Large intestine (tissue), 3 donors: ENCODE data around the gene ASGR1. TPM values are rescaled to one million over a fixed set of nuclear protein-coding genes. Genes with fewer than 3 reads are reported as not detected.
"Not testable (repeated sequence)": the region's sequence is repeated elsewhere in the genome, so short reads cannot be mapped to it uniquely, and the experiment has no call there.

ENCODE experiments used
- DNase-seq, 2 donors: peaks; one replicate each; pipeline versions ENCODE4 v3.0.0 to v3.0.0-alpha.2; 2013
- H3K27ac ChIP-seq: one replicate; pipeline ENCODE4 v1.5.1; 2013; ENCODE audit warnings: low read length
- H3K27me3 ChIP-seq: 2 replicates; pipeline ENCODE4 v1.6.1; 2013; ENCODE audit warnings: low read length; ENCODE audit not compliant: control insufficient read depth, insufficient read depth
- H3K36me3 ChIP-seq: 2 replicates; pipeline ENCODE4 v1.6.1; 2013; ENCODE audit warnings: low read length; ENCODE audit not compliant: control insufficient read depth, insufficient read depth
- H3K4me1 ChIP-seq: one replicate; pipeline ENCODE4 v1.6.1; 2013; ENCODE audit warnings: low read length; ENCODE audit not compliant: control insufficient read depth, insufficient read depth
- H3K4me3 ChIP-seq: one replicate; pipeline ENCODE4 v1.5.1; 2013; ENCODE audit warnings: low read length
- H3K9me3 ChIP-seq: one replicate; pipeline ENCODE4 v1.6.1; 2013; ENCODE audit warnings: mild to moderate bottlenecking, low read depth, low read length, moderate library complexity; ENCODE audit not compliant: control insufficient read depth
- WGBS: methylation state at CpG from one replicate; pipeline ENCODE4 v1.1.5; 2013; ENCODE audit warnings: low lambda C conversion rate; ENCODE audit not compliant: insufficient coverage; 5-methylcytosine and 5-hydroxymethylcytosine counted together
- polyA plus RNA-seq: library from polyadenylated mRNA; unstranded; fragments of 120-200 nt; gene quantifications from one replicate; pipeline ENCODE4 v1.2.1, GENCODE V29; 2013

The ASGR1 gene
- polyA plus RNA-seq, 1 donor = 5.7 TPM

GRCh38 chr17:7191069-7191468, 11.9 kb upstream of the ASGR1 start:
- Histone ChIP-seq H3K36me3 (peaks cover 11% of the 10 kb centered on the region), H3K4me1 (no peaks in the 10 kb centered on the region), H3K27me3 (no peaks in the 10 kb centered on the region), H3K27ac (no peak overlapping the region), H3K9me3 (no peaks in the 10 kb centered on the region), H3K4me3 (no peak overlapping the region)
- no peak for DNase-seq
- no CpG with 5 or more reads among the region's 12 CpGs for WGBS

- WGBS = no CpG with 5 or more reads among the region's 14 CpGs
- peaks cover 5% of the 10 kb centered on the region for H3K36me3 ChIP-seq
- H3K27ac ChIP-seq = no peak overlapping the region
- no peak for DNase-seq
- H3K4me1 ChIP-seq = no peaks in the 10 kb centered on the region
- no peaks in the 10 kb centered on the region for H3K27me3 ChIP-seq
- H3K9me3 ChIP-seq = no peaks in the 10 kb centered on the region
- H3K4me3 ChIP-seq = no peak overlapping the region
Observed at GRCh38 chr17:7190276-7190917, 11.2 kb upstream of the ASGR1 start.

- no peak for DNase-seq
- Histone ChIP-seq H3K36me3 (peaks cover 2% of the 10 kb centered on the region), H3K4me1 (peaks cover 6% of the 10 kb centered on the region), H3K27me3 (no peaks in the 10 kb centered on the region), H3K4me3 (no peak overlapping the region), H3K27ac (no peak overlapping the region), H3K9me3 (no peaks in the 10 kb centered on the region)
- WGBS = no CpG with 5 or more reads among the region's 7 CpGs
Observed at GRCh38 chr17:7186241-7186640, 7.1 kb upstream of the ASGR1 start.

- peaks cover 8% of the 10 kb centered on the region for H3K4me1 ChIP-seq
- no peaks in the 10 kb centered on the region for H3K36me3 ChIP-seq
- H3K4me3 ChIP-seq = no peak overlapping the region
- no peaks in the 10 kb centered on the region for H3K27me3 ChIP-seq
- H3K27ac ChIP-seq = no peak overlapping the region
- no peaks in the 10 kb centered on the region for H3K9me3 ChIP-seq
- WGBS = 100% methylated on average over 1 of the region's 6 CpGs
- DNase-seq = no peak
Observed at GRCh38 chr17:7184647-7185046, 5.5 kb upstream of the ASGR1 start.

- peak; percentile 76 to 84 for DNase-seq
- Histone ChIP-seq H3K27ac (no peak overlapping the region), H3K4me1 (peaks cover 13% of the 10 kb centered on the region), H3K4me3 (no peak overlapping the region), H3K27me3 (peaks cover 1% of the 10 kb centered on the region), H3K9me3 (no peaks in the 10 kb centered on the region), H3K36me3 (no peaks in the 10 kb centered on the region)
- WGBS = no CpG with 5 or more reads among the region's 14 CpGs
Observed at GRCh38 chr17:7184091-7184488, 4.9 kb upstream of the ASGR1 start.

- DNase-seq = no peak
- 50% methylated on average over 1 of the region's 7 CpGs for WGBS
- H3K27ac ChIP-seq = no peak overlapping the region
Observed at GRCh38 chr17:7183433-7184090, 4.4 kb upstream of the ASGR1 start.

GRCh38 chr17:7182101-7182500, 2.9 kb upstream of the ASGR1 start:
- H3K36me3 ChIP-seq, DNase-seq, H3K9me3 ChIP-seq, H3K27ac ChIP-seq, H3K4me3 ChIP-seq: not testable (repeated sequence)
- WGBS = no CpG with 5 or more reads among the region's 2 CpGs
- peaks cover 16% of the 10 kb centered on the region for H3K27me3 ChIP-seq
- peaks cover 31% of the 10 kb centered on the region for H3K4me1 ChIP-seq

More at GRCh38 chr17:7183433-7184090, 4.4 kb upstream of the ASGR1 start:
- no peaks in the 10 kb centered on the region for H3K36me3 ChIP-seq
- H3K27me3 ChIP-seq = peaks cover 3% of the 10 kb centered on the region
- no peaks in the 10 kb centered on the region for H3K9me3 ChIP-seq
- H3K4me1 ChIP-seq = peaks cover 18% of the 10 kb centered on the region
- H3K4me3 ChIP-seq = no peak overlapping the region

- Histone ChIP-seq H3K9me3 (peaks cover 14% of the 10 kb centered on the region), H3K4me3 (no peak overlapping the region), H3K27ac (no peak overlapping the region), H3K4me1 (peaks cover 32% of the 10 kb centered on the region), H3K27me3 (peaks cover 16% of the 10 kb centered on the region), H3K36me3 (no peaks in the 10 kb centered on the region)
- WGBS = no CpG with 5 or more reads among the region's 11 CpGs
- DNase-seq = no peak
Observed at GRCh38 chr17:7178973-7179316, 225 bp downstream of the ASGR1 start.

GRCh38 chr17:7177954-7178477, 1.2 kb downstream of the ASGR1 start:
- no CpG with 5 or more reads among the region's 18 CpGs for WGBS

GRCh38 chr17:7177191-7177953, 1.8 kb downstream of the ASGR1 start:
- H3K27ac ChIP-seq = no peak overlapping the region
- WGBS = no CpG with 5 or more reads among the region's 31 CpGs
- H3K9me3 ChIP-seq = peaks cover 18% of the 10 kb centered on the region
- peak in 1 of 2 donors; percentile 67 for DNase-seq
- H3K36me3 ChIP-seq = no peaks in the 10 kb centered on the region
- peaks cover 28% of the 10 kb centered on the region for H3K4me1 ChIP-seq
- H3K27me3 ChIP-seq = peaks cover 16% of the 10 kb centered on the region
- H3K4me3 ChIP-seq = peak overlapping the region; percentile 40

More at GRCh38 chr17:7177954-7178477, 1.2 kb downstream of the ASGR1 start:
- H3K9me3 ChIP-seq = peaks cover 18% of the 10 kb centered on the region
- no peaks in the 10 kb centered on the region for H3K36me3 ChIP-seq
- peak; percentile 56 to 75 for DNase-seq
- H3K4me1 ChIP-seq = peaks cover 28% of the 10 kb centered on the region
- H3K4me3 ChIP-seq = peak overlapping the region; percentile 40
- H3K27me3 ChIP-seq = peaks cover 16% of the 10 kb centered on the region
- no peak overlapping the region for H3K27ac ChIP-seq
